Thyroid gland (tissue), 4 donors: ENCODE data around the gene SOX10.
A peak's percentile ranks its signal among the peaks of the same experiment; 100 is the strongest.

Source experiments
- POLR2A ChIP-seq, 2 donors: fragments of 450-650 bp; IDR thresholded peaks; one replicate each; pipeline ENCODE4 v1.6.1; 2017; ENCODE audit warnings: antibody characterized with exemption in 2 of 2, mild to moderate bottlenecking in 2 of 2, moderate library complexity in 1 of 2
- TF ChIP-seq, protein P1 (sequence below), 6 experiments: fragments of 200-600 bp in 3 of 6; fragments of 450-650 bp in 3 of 6; sonication (generic) in 3 of 6; IDR thresholded peaks; one replicate each; pipeline ENCODE4 v1.5.1; 2016 to 2019; ENCODE audit warnings: antibody characterized with exemption in 6 of 6, mild to moderate bottlenecking in 2 of 6, inconsistent platforms in 1 of 6, moderate library complexity in 1 of 6

DNA sequence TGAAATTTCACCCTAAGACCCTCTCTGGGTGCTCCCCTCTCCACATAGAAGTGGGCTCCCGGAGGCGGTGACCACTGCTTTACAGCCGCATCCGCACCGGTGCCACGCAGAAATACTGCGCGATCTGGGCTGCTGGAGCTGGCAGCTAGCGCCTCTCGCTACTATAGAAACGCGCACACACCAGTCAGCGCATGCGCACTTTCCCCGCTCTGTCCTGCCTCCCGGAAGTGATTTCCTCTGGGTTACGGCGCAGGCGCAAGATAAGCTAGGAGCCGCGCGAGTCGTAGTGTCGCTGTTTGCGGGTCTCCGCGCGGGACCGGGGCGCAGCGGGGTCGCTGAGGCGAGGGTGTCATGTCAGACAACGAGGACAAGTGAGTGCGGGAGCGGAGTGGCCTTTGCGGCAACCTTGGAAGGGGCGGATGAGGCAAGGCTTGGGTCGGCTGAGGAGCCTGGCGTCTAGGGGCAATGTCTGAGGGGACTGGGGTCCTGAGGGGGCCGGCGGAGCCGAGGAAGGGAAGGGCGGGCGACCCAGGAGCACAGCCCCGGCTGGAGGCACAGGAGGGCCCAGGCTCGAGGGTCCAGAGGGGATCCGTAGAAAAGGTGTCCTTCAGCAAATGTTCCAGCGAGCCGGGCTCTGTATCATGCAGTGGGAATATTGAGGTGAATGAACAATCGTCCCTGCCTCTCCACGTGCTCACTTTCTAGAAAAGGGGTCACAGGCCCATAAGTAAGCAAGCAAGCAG is 30.7 kb downstream of the SOX10 start, which contains the start of the genes C22orf23 and POLR2F:
- TF ChIP-seq, protein P1, sequence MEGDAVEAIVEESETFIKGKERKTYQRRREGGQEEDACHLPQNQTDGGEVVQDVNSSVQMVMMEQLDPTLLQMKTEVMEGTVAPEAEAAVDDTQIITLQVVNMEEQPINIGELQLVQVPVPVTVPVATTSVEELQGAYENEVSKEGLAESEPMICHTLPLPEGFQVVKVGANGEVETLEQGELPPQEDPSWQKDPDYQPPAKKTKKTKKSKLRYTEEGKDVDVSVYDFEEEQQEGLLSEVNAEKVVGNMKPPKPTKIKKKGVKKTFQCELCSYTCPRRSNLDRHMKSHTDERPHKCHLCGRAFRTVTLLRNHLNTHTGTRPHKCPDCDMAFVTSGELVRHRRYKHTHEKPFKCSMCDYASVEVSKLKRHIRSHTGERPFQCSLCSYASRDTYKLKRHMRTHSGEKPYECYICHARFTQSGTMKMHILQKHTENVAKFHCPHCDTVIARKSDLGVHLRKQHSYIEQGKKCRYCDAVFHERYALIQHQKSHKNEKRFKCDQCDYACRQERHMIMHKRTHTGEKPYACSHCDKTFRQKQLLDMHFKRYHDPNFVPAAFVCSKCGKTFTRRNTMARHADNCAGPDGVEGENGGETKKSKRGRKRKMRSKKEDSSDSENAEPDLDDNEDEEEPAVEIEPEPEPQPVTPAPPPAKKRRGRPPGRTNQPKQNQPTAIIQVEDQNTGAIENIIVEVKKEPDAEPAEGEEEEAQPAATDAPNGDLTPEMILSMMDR (IDR thresholded peaks at IDR 0.05): no peak
- peak in 1 of 2 donors; percentile 85 for TF ChIP-seq POLR2A (IDR thresholded peaks at IDR 0.05)
